Vagina (tissue), 2 donors: ENCODE data around the gene LAIR1. TPM values are rescaled to one million over a fixed set of nuclear protein-coding genes. Genes with fewer than 3 reads are reported as not detected.
"Not testable (repeated sequence)": the region's sequence is repeated elsewhere in the genome, so short reads cannot be mapped to it uniquely, and the experiment has no call there.

Experiments
- DNase-seq, 2 donors: peaks; one replicate each; pipeline ENCODE4 v3.0.0-alpha.2; 2017; ENCODE audit errors: extremely low spot score in 2 of 2
- H3K27ac ChIP-seq: fragments of 200-600 bp; sonication (generic); one replicate; pipeline ENCODE4 v1.5.1; 2019
- H3K27me3 ChIP-seq: fragments of 200-600 bp; sonication (generic); one replicate; pipeline ENCODE4 v1.5.1; 2019
- H3K36me3 ChIP-seq, 2 donors: fragments of 200-600 bp; sonication (generic); one replicate each; pipeline ENCODE4 v1.5.1; 2017 to 2019
- H3K4me1 ChIP-seq: fragments of 200-600 bp; sonication (generic); one replicate; pipeline ENCODE4 v1.5.1; 2019
- H3K4me3 ChIP-seq, 2 donors: fragments of 200-600 bp; sonication (generic); 1 replicate in 1 of 2; 2 replicates in 1 of 2; pipeline ENCODE4 v1.5.1; 2016 to 2019
- H3K9me3 ChIP-seq: fragments of 200-600 bp; sonication (generic); one replicate; pipeline ENCODE4 v1.5.1; 2019
- POLR2A ChIP-seq, 2 donors: fragments of 450-650 bp; IDR thresholded peaks; one replicate each; pipeline ENCODE4 v1.6.1; 2017; ENCODE audit warnings: antibody characterized with exemption in 2 of 2, mild to moderate bottlenecking in 2 of 2, moderate library complexity in 2 of 2
- POLR2AphosphoS5 ChIP-seq, 2 donors: sonication (generic); formaldehyde crosslinking; IDR thresholded peaks; one replicate each; pipeline ENCODE4 v1.9.0; 2017; ENCODE audit warnings: antibody characterized with exemption in 2 of 2, mild to moderate bottlenecking in 2 of 2, low read depth in 1 of 2; ENCODE audit not compliant: insufficient read depth in 1 of 2
- intact Hi-C: fragments of 100-400 bp; cut with DNase I; formaldehyde crosslinking; loops from one replicate; pipeline ENCODE4 v1.15.1; 2023
- total RNA-seq: library from RNA; depleted of rRNA; stranded (reverse); fragments of >200 nt; gene quantifications from one replicate; pipeline ENCODE4 v1.2.3, GENCODE V29; 2016
- TF ChIP-seq, protein P1 (sequence below), 3 experiments: fragments of 450-650 bp in 2 of 3; fragments of 200-600 bp in 1 of 3; sonication (generic) in 1 of 3; IDR thresholded peaks; one replicate each; pipeline ENCODE4 v1.5.1; 2017 to 2019; ENCODE audit warnings: antibody characterized with exemption in 3 of 3, mild to moderate bottlenecking in 2 of 3, moderate library complexity in 2 of 3

LAIR1 gene
- total RNA-seq, 1 donor from 2014 or later: 8.8 TPM

DNA sequence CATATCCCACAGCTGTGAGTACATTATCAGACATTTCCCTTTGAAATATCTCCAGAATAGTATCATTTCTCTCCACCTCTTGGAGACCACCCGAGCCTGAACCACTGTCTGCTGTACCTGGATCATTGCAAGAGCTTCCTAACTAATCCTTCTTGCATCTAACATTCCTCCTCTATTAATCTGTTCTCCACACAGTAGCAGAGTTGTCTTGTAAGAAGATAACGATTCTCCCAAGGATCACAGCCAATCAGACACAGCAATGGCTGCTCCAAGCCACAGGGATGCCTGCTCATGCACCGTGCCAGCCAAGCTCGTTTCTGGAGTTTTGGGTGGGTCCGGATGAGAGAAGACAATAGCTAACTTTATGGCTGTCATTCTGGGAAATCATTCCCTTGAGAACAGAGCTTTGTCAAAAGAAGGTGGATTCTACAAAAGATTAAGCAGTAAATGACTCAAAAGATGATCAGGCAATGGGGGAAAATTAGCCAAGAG is 14.5 kb upstream of the LAIR1 start:
- DNase-seq: no peak
- no peak overlapping the region for H3K4me3 ChIP-seq
- no peaks in the 10 kb centered on the region for H3K36me3 ChIP-seq
- H3K4me1 ChIP-seq: no peaks in the 10 kb centered on the region
- intact Hi-C loops: no loop called here
- TF ChIP-seq POLR2A (IDR thresholded peaks at IDR 0.05) (no peak), POLR2AphosphoS5 (IDR thresholded peaks at IDR 0.05; ENCODE audit: insufficient read depth in 1 of 2, low read depth in 1 of 2) (no peak)
- TF ChIP-seq, protein P1, sequence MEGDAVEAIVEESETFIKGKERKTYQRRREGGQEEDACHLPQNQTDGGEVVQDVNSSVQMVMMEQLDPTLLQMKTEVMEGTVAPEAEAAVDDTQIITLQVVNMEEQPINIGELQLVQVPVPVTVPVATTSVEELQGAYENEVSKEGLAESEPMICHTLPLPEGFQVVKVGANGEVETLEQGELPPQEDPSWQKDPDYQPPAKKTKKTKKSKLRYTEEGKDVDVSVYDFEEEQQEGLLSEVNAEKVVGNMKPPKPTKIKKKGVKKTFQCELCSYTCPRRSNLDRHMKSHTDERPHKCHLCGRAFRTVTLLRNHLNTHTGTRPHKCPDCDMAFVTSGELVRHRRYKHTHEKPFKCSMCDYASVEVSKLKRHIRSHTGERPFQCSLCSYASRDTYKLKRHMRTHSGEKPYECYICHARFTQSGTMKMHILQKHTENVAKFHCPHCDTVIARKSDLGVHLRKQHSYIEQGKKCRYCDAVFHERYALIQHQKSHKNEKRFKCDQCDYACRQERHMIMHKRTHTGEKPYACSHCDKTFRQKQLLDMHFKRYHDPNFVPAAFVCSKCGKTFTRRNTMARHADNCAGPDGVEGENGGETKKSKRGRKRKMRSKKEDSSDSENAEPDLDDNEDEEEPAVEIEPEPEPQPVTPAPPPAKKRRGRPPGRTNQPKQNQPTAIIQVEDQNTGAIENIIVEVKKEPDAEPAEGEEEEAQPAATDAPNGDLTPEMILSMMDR (IDR thresholded peaks at IDR 0.05): no peak
- H3K27ac ChIP-seq: no peak overlapping the region
- H3K9me3 ChIP-seq: no peaks in the 10 kb centered on the region
- no peaks in the 10 kb centered on the region for H3K27me3 ChIP-seq

DNA sequence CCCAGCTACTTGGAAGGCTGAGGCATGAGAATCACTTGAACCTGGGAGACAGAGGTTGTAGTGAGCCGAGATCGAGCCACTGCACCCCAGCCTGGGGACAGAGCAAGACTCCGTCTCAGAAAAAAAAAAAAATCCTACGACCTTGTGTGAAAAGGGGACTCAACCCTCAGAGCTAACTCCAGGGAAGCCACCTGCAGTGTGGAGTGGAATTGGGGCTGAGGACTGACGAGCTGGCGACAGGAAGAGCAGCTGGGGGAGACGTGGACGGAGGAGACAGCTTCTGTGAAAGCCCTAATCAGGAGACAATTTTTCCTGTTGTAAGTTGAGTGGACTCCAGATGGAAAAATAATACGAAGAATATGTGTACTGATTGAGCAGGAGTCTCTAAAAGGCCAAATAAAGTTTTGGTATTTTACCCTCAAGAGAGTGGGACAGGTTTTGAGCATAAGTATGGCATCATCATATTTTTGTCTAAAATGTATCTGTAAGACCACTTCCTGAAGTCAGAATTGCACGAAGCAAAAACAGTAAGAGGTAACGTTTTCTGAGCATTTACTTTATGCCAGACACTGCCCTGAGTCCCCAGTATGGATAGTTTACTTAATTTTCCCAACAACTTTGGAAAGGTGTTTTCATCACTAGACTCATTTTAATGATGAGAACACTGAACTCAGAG is 12.0 kb upstream of the LAIR1 start:
- intact Hi-C loops: no loop called here
- Histone ChIP-seq H3K36me3 (no peaks in the 10 kb centered on the region), H3K4me1 (no peaks in the 10 kb centered on the region), H3K9me3 (no peaks in the 10 kb centered on the region), H3K4me3 (no peak overlapping the region), H3K27ac (no peak overlapping the region), H3K27me3 (no peaks in the 10 kb centered on the region)
- no peak for DNase-seq
- TF ChIP-seq, protein P1 (IDR thresholded peaks at IDR 0.05): no peak
- no peak for TF ChIP-seq POLR2A (IDR thresholded peaks at IDR 0.05)
- TF ChIP-seq POLR2AphosphoS5 (IDR thresholded peaks at IDR 0.05; ENCODE audit: insufficient read depth in 1 of 2, low read depth in 1 of 2): no peak

DNA sequence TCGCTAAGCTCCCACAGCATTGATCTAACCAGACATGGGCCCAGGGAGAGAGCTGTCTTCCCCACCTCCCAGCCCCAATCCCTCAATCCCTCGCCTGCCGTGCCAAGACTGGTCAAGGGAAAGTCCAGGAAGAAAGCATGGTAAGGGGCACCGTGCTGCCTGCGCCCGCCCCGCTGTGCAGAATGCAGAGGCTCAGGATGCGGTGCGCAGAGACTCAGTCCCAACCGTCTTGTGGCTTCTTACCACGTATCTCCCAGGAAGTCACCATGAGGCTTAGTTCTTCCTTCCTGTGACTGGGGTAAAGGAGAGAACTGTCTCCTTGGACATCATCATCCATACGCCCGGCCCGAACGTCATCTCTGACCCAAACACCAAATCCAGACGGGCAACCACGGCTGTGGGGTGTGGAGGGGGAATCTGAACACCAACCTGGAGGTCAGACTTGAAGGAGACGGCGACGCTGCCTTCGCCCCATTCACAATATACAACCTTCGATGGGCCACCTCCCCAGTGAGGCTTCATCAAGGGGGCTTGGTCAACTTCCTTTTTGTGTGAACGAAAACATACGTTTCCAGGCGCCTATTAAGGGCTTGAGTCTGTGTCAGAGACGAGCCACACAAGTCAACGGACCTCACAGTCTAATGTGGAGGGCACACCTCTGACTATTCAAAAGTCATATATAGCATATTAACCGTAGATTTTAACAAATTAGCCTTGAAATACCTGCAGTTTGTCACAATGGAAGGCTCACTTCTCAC is 10.6 kb upstream of the LAIR1 start:
- H3K9me3 ChIP-seq, H3K4me1 ChIP-seq, DNase-seq, intact Hi-C loops, H3K36me3 ChIP-seq, H3K27ac ChIP-seq, H3K4me3 ChIP-seq, H3K27me3 ChIP-seq: not testable (repeated sequence)

DNA sequence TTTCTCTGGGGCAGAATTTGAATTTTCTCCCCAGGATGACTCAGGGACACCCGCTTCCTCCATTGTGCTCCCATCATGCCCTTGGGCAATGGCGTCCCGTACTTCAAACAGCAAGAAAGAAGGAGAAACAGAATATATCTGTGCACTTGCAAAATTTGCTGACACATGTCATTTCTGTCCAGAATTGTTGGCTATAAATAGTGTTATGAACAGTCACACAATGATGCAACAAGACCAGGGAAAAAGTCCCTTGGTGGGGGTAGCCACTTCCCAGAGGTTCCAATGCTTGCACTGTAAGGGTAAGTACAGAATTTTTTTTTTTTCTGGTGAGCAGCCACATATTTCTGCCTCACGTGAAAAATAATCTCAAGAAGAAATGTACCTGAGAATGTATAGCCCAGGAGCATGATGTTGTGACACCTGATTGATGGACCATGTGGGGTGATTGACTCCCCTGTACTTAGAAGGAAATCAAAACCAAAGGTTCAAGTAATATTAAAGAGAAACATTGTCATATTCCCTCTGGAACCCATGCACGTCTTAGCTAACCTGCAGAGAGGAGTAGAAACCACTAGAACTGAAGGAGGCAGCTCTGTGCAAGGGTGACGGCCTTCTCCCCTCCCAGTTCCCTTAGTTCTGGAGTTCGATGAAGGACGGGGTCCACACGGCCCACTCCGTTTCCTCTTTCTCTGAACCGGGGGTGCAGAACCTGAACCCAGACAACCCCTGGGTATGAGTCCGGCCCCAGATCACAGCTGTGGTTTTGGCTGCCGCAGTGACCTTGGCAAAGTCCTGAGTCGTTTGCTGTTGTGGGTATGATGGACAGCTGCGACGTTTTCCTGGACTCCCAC is 9.3 kb upstream of the LAIR1 start:
- intact Hi-C loops: no loop called here
- Histone ChIP-seq H3K36me3 (no peaks in the 10 kb centered on the region), H3K27me3 (no peaks in the 10 kb centered on the region), H3K4me3 (no peak overlapping the region), H3K27ac (no peak overlapping the region), H3K9me3 (no peaks in the 10 kb centered on the region), H3K4me1 (no peaks in the 10 kb centered on the region)
- DNase-seq: no peak
- TF ChIP-seq POLR2A (IDR thresholded peaks at IDR 0.05) (no peak), POLR2AphosphoS5 (IDR thresholded peaks at IDR 0.05; ENCODE audit: insufficient read depth in 1 of 2, low read depth in 1 of 2) (no peak)
- TF ChIP-seq, protein P1 (IDR thresholded peaks at IDR 0.05): no peak

DNA sequence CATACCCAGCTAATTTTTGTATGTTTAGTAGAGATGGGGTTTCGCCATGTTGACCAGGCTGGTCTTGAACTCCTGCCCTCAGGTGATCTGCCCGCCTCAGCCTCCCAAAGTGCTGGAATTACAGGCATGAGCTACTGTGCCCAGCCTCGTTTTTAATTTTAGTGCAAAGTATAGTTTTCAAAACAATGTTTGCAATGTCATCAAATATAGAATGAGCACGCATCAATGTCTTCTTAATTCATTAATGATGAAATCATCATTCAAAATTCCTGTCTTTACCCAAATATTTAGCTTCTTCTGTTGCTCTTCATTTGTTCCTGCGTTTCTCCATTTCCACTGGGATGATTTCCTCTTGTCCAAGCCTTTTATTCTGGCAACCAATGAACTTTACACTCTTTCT is 6.7 kb upstream of the LAIR1 start:
- DNase-seq, intact Hi-C loops, H3K27ac ChIP-seq, H3K4me1 ChIP-seq, H3K9me3 ChIP-seq, H3K27me3 ChIP-seq, H3K36me3 ChIP-seq, H3K4me3 ChIP-seq: not testable (repeated sequence)

DNA sequence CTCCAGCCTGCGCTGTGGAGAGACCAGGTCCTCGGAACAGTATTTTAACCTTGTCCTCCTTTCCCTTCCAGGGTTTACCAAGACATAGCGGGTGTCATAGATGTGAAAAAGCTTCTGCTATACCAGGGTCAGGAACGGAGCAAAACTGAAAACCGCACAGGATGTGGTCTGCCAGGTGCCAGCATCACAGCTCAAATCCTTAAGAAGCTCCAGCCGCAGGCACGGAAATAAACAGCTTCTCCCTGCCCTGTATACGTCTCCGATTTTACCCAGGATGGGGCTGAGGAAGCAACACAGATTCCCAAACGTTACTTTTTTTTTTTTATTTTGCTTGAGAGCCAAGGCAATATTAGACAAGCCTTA is 5.7 kb upstream of the LAIR1 start:
- H3K4me3 ChIP-seq, H3K36me3 ChIP-seq, H3K9me3 ChIP-seq, DNase-seq, H3K27ac ChIP-seq, H3K27me3 ChIP-seq, intact Hi-C loops, H3K4me1 ChIP-seq: not testable (repeated sequence)

DNA sequence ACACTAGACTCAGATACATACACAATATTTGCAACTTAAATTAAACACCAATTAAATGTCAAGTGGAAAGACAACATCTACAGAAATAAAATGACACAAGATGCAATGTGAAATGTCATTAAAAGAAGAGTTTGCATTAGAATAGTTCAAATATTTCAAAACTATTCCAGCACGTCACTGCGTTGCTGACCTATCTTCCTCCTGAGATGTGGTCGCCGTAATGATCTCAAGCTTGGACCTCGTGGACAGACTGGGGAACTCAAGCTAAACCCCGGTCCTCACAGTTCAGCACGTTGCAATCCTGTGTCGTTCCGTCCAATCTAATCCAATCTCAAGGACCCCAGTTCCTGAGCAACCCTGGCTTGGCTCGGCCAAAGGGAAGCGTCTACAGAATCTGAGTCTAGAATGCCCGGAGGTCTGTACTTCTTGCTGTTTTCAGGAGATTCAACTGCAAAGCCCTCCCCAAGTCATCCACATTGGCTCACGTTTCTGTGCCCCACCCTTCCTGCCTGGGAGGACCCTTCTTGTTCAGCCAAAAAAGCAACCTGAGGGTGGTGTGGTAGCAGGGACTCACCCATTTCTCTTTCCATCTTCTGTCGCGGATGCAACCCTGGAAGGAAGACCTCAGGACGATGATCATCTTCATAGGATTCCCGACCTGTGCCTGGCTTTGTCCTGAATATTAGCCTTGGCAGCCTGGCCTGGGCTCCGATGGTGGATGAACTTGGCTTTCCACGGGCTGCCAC is 5.1 kb upstream of the LAIR1 start:
- DNase-seq, H3K4me3 ChIP-seq, intact Hi-C loops, H3K27me3 ChIP-seq, H3K27ac ChIP-seq, H3K4me1 ChIP-seq, H3K9me3 ChIP-seq, H3K36me3 ChIP-seq: not testable (repeated sequence)
